HG02759 (cell line): ENCODE data around the gene CCNO.

ENCODE experiments used
- ATAC-seq: cut with Tn5 transposase; IDR thresholded peaks from one replicate; pipeline ENCODE4 v1.9.1; 2021; ENCODE audit warnings: mild to moderate bottlenecking, moderate library complexity; ENCODE audit not compliant: unreplicated experiment

The CCNO gene

GRCh38 chr5:55232985-55233928, at the start of gene CCNO:
CCNO (minus strand) TSS chr5:55233608; CDS start chr5:55233523, 85 bp downstream.
- ATAC-seq, result peak; percentile 74

- no peak for ATAC-seq
These were observed 45.4 kb upstream of the CCNO start for GRCh38 chr5:55278778-55279177.

- no peak for ATAC-seq
These were observed 43.4 kb upstream of the CCNO start for GRCh38 chr5:55276771-55277170.

- ATAC-seq, result no peak
These were observed 24.9 kb upstream of the CCNO start for GRCh38 chr5:55258339-55258738.

- no peak for ATAC-seq
These were observed 21.4 kb upstream of the CCNO start for GRCh38 chr5:55254802-55255201.

GRCh38 chr5:55250064-55250463, 16.7 kb upstream of the CCNO start:
- no peak for ATAC-seq

GRCh38 chr5:55241746-55242145, 8.3 kb upstream of the CCNO start:
- no peak for ATAC-seq

GRCh38 chr5:55236800-55237199, 3.4 kb upstream of the CCNO start:
- no peak for ATAC-seq

GRCh38 chr5:55234121-55234700, 803 bp upstream of the CCNO start:
- peak; percentile 4 for ATAC-seq

GRCh38 chr5:55232271-55232984, 980 bp downstream of the CCNO start:
- ATAC-seq, result no peak

- ATAC-seq, result no peak
These were observed 1.5 kb downstream of the CCNO start for GRCh38 chr5:55231919-55232270.

- ATAC-seq, result no peak
These were observed 2.1 kb downstream of the CCNO start for GRCh38 chr5:55231029-55231918.

GRCh38 chr5:55230086-55230629, 3.2 kb downstream of the CCNO start:
- no peak for ATAC-seq

GRCh38 chr5:55227664-55228430, 5.6 kb downstream of the CCNO start:
- no peak for ATAC-seq

- peak; percentile 54 for ATAC-seq
These were observed 6.3 kb downstream of the CCNO start, which contains the start of gene MCIDAS for GRCh38 chr5:55226934-55227663. MCIDAS (minus strand) TSS chr5:55227315; CDS start chr5:55227138, 177 bp downstream.

- peak; percentile 75 for ATAC-seq
These were observed 7.1 kb downstream of the CCNO start for GRCh38 chr5:55226027-55226933.

GRCh38 chr5:55225346-55225745, 8.1 kb downstream of the CCNO start:
- no peak for ATAC-seq

GRCh38 chr5:55223812-55224240, 9.6 kb downstream of the CCNO start:
- no peak for ATAC-seq
